ENCODE measurements around the gene TTC19.
"Not testable (repeated sequence)": the region's sequence is repeated elsewhere in the genome, so short reads cannot be mapped to it uniquely, and the experiment has no call there.

TTC19 gene

DNA sequence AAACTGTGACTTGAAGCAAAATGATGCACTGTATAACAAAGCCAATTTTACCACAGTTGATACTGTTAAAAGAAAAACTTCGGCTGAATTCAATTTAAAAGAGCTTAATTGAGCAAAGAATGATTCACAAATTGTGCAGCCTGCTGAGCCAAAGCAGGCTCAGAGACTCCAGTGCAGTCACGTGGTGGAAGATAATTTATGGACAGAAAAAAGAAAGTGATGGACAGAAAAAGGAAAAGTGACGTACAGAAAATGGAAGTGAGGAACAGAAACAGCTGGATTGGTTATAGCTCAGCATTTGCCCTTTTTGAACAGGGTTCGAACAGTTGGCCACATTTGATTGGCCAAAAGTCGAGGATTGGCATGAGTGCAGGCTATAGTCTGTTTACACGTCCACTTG lies 25.8 kb upstream of the TTC19 start:
- no peak for FAIRE-seq

DNA sequence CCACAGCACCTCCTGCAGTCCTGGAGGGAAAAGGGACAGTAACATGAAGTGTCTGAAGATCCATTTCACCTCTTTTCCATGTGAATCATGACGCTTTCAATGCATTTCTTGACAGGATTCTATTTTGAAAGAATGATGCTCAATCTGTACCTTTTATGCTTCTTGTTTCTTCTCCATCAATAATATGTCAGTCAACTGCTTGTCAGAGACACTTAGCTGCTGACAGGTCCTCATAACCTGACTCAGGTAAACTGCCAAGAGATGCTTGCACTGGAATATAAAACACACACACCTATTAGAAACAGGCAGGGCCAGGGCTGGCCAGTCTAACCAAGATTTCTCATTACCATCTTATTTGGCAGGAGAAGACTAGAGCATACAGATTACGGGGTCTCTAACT lies 21.7 kb upstream of the TTC19 start:
- FAIRE-seq, result no peak

DNA sequence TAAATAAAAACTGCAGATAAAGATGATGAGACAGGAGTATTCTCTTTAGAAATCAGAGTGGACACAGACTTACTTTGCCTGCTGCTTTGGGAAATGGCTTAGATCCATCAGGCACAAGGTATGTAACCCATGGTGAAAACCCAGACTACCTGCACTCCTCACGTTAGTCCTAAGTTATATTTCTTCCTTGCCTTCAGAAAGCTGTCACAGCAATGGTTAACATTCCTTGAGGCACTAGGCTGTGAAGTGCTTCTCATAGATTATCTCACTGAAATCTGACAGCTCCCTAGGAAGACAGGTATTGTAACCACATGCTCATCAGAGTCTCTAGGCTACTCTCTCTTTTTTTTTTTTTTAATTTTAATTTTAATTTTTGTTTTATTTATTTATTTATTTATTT lies 21.0 kb upstream of the TTC19 start:
- no peak for FAIRE-seq

DNA sequence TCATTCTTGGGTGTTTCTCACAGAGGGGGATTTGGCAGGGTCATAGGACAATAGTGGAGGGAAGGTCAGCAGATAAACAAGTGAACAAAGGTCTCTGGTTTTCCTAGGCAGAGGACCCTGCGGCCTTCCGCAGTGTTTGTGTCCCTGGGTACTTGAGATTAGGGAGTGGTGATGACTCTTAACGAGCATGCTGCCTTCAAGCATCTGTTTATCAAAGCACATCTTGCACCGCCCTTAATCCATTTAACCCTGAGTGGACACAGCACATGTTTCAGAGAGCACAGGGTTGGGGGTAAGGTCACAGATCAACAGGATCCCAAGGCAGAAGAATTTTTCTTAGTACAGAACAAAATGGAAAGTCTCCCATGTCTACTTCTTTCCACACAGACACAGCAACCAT lies 20.6 kb upstream of the TTC19 start:
- not testable (repeated sequence) for FAIRE-seq

DNA sequence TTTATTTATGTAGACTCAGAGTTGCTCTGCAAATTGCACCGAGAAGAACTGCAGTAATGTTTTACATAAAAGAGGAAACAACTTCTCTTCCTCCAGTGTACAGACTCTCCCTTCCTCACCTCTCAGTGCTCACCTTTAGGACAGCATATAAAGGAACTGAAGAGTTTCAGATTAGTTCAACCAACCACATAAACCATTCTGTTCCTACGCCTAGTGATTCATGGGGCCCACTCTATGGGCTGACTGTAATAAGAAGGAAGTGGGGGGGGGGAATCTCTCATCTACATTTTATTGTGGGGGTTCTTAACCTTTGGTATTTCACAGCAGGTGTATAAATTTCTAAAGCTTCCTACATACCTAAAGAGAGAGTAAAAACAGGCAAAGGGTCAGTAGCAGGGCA lies 18.4 kb upstream of the TTC19 start:
- FAIRE-seq, result no peak

DNA sequence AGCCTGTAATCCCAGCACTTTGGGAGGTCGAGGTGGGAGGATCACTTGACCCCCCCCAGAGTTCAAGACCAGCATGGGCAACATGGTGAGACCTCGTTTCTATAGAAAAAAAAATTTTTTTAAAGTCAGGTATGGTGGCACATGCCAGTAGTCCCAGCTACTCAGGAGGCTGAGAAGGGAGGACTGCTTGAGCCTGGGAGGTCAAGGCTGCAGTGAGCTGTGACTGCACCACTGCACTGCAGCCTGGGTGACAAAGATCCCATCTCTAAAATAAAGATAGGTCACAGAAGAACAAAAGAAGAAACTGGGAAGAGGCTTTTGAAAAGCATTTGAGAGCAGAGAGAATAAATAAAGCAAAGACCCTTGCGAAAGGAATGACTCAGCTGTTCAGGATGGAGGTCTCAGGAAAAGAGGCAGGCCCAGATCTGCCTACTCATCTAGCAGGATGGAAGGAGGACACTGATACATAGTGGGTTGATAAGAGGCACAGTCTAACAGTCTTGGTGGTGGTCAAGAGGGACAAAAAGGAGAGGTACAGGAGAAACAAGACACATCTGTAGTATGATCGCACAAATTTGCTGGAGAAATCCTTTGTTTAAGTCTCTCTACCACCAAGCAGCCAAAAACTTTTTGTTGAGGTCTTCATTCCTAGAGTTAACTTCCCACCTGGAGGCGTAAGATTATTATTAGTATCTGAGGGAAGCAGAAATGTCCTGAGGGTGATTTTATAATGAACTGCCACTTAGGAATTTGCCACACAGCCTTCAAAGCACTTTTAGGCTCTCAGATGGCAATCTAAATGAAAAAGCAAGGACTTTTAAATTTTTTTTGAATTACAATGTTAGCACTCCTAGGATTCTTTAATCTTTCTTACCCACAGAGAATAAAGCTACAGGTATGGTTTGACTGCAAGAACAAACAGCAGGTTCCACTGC lies 17.7 kb upstream of the TTC19 start:
- FAIRE-seq, result no peak

DNA sequence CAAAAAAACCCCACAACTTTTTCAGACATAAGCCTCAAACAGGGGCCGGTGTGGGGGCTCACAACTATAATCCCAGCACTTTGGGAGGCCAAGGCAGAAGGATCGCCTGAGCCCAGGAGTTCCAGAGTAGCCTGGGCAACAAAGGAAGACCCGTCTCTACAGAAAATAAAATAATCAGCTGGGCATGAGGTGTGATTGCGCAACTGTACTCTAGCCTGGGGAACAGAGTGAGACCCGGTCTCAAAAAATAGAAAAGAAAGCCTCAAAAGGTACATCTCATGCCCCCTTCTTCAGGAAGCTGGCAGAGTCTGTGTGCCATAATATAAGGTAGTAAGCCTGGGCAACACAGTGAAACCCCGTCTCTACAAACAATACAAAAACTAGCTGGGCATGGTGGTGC lies 3.3 kb upstream of the TTC19 start:
- FAIRE-seq, result no peak

DNA sequence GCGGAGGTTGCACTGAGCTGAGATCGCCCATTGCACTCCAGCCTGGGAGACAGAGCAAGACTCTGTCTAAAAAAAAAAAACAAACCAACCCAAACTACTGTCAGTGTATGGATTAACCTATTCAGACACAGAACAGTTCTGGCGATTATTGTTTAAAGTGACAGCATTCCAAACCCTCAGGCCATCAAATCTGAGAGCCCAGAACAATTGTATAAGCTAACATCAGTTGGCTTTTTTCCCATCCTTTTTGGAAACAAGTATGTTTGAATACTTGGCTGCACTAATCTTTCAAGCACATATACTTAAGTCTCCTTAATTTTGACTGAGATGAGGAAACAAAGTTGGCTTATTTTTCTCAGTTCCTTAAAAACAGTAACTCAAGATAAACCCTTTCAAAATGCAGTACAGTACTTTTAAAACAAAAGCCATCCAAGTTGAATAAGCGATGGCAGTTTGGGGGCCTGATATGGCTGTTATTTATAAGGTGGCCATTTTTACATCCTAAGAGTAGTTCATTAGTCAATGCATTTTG lies 1.5 kb upstream of the TTC19 start:
- no peak for FAIRE-seq

DNA sequence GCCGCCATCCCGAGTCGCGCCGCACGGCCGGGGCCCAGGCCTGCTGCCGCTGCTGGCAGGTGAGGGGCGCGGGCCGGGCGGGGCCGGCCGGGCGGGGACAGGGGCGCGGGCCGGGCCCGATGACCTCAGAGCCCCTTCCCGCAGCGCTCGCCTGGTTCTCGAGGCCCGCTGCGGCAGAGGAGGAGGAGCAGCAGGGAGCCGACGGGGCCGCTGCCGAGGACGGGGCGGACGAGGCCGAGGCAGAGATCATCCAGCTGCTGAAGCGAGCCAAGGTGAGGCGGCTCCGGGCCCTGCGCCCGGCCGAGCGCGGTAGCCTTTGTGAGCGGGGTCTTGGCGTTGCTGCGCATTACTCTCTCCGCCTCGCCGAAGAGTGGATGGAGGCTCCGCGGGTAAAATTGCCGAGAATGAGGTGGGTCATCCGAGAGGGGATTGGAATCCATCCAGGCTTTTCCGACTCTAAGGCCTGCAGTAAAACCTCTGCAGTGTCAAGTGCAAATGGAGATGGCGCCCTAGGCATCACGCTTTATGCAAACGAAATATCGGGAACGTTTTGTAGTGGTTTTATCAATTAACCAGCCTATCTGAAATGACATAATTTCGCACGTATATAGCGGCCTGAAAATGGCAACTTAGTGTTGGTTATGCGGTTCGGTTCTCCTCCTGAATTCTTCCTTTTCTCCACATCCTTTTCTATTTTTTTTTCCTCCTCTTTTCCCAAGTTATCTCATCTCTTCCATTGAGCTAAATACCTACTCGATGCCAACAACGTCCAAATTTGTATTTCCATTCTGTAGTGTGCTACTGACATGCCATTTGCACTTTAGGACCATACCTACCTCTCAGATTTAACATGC lies 577 bp downstream of the TTC19 start:
- no peak for FAIRE-seq

DNA sequence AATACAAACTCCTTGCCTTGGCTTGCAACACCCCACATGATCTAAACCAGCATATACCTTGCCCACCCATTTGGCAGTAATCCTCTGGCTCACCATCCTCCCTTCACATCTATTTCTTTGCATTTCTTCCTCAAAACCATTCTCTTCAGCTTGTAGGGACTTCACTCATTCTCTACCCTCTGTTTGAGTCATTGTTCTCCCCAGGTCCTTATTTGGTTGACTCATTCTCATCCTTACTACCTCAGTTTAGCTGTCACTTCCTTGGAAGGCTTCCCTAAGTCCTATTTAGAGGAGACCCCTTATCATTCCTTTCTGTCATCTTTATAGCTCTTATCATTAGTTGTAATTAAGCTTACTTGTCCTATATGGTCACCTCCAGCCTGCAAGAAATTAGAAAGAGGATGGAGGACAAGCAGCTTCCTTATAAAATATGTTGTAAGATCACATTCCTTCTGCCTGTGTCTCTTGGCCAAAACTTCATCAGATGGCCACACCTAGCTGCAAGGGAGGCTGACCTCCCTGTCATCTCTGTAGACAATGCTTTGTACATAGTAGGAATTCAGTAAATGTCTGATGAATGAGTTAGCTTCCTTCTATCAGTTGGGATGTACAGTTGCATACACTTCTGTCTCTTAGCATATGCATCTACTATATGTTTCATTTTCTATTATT lies 1.7 kb downstream of the TTC19 start:
- FAIRE-seq, result no peak

DNA sequence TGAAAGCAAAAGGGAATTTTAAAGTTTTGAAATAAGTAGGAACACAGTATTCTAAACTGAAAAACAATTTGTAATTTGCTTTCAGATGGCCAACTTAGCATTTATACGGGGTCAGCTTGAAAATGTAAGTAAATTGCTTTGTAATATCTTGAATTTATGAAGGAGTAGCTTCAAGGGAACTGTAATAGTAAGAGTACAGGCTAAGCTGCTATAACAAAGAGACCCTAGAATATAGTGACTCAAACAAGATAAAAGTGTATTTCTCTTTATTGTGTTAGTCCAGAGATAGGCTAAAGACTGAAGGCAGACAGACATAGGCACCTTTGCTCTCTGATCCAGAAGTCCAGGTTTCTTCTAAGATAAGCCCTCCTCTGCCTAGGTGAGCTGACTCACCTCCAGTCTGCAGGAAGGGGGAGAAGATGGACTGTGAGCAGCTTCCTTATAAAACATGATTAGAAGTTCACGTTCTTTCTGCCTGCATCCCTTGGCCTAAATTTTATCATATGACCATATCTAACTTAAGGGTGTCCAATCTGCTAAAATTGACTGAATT lies 3.2 kb downstream of the TTC19 start:
- no peak for FAIRE-seq

DNA sequence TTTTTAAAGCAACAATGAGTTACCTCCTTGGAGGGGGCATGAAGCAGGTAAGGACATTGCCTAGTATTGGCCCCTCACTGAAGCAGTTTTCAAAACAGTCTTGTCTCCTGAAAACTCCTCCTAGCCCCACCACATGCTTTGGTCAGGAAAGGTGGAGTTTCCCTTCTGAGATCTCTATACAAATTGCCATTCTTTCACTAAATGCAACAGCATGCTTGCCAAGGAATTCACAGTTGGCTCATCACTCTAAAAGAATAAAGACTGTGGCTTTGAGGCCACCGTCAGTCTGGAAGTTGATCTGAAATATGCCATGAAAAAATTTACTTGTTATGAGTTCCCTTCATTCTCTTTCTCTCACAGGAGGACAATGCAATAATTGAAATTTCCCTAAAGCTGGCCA lies 4.2 kb downstream of the TTC19 start:
- no peak for FAIRE-seq

DNA sequence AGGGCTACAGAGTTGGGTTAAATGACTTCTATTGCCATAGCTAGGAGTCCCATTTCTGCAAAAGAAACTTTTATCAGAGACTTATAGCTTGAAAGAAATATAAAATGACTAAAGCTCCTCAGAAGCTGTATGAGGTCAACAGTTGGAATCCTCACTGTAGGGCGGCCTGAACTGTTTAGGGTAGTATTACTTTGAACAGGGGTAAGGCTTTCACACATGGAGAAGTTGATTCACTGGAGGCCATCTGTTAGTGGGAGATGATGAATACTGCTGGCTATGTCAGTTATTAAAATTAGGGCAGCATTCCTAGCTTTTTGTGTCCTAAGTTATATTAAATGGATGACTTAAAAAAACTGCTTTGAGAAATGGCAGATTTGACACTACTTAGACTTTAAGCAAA lies 6.0 kb downstream of the TTC19 start:
- FAIRE-seq, result no peak

DNA sequence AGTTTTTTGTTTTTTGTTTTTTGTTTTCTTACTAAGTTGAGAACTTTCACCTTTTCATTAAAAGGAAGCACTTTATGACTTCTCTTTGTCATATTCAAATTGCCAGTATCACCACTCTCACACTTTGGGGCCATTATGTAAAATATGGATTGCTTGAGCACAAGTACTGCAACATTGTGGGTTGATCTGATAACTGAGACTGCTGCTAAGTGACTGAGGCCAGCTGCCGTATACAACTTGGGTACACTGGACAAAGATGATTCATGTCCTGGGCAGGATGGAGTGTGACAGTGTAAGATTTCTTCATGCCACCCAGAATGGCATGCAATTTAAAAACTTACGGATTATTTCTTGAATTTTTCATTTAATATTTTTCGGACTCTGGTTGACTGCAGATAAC lies 7.8 kb downstream of the TTC19 start:
- no peak for FAIRE-seq

DNA sequence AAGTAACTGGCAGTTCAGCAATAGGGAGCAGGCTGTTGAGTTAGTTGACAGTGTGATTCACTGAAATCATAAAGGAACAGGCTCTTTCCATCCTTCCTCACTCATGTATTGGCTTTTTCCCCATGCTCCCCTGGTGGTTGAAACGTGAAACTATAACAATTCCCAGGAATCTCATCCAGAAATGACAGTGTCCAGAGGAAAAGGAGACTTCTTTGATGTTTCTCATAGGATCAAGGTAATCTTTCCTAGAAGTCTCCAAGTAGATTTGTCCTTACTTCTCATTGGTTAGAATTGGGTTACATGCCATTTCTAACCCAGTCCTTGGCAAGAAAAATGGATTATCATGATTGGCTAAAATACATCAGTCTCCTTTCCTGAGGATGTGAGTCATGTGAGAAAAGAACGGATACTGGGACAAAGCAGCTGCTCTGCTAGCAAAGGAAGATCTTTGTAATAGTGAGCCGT lies 14.4 kb downstream of the TTC19 start:
- FAIRE-seq, result peak; percentile 66

DNA sequence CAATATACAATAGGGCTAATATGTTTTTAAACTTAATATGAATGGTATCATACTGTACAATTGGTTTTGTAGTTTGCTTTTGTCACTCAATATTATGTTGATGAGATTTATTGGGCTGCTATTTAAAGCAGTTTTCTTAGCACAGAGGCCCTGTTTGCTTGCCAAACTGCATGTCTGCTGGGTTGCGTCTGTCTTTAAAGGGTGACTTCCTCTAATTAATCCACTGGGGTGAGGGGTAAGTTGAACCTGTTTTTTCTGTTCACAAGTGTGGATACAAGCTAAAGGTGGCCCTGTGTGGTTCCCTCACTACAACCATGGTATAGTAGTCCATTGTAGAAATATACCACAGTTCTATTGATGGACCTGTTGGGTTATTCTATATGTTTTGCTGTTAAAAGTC lies 19.7 kb downstream of the TTC19 start:
- FAIRE-seq, result no peak

DNA sequence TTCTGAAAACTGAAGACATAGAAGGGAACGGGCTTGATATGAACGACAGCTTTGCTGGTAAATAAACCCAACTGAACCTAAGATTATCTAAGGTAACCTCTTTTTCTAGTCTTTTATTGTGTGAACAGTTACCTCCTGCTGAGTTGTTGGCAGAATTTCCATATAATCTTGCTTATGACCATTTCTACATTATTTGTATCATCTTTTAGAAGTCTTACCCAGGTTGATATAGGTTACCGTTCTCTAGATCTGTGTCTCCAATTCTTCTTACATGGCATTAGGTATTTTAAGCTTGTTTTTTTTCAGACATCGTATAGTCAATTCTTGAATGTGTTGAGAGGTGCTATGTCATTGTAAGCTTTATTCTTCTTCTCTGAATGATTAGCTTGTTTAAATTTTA lies 24.3 kb downstream of the TTC19 start:
- FAIRE-seq, result no peak

DNA sequence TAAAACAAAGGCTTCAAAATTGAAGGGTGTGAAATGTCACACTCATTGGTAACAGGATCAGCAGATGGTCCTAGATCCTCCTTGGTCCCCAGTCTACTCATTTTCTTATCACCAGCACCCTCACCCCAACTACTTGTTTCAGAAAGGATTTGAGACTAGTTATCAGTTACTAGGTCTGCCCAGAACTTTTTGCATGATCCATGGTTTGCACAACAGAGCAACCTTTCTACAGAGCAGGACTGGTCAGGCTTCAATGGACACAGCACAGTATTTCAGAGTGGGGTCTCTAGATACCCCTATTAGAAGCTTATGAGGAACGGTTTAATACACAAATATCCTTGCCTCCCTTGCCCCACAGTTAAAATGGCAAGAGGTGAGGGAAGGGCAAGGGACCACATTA lies 25.6 kb downstream of the TTC19 start:
- FAIRE-seq, result no peak

DNA sequence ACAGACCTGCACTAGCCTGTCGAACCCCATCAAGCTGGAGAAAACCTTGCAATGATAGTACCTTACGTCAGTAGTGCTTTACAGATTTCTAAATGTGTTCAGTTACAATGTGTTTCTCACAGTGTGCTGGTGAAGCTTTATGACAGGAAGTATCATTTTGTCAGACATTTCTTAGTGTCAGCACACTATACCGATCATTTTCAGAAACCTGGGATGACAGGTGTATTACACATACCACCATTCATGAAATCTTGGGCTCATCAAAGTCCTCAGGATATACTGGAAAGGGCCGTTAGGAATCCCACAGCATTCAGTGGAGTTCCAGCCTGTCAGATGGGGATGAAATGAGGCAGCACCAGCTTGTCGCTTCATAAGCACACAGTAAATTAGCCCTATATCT lies 27.3 kb downstream of the TTC19 start:
- no peak for FAIRE-seq

DNA sequence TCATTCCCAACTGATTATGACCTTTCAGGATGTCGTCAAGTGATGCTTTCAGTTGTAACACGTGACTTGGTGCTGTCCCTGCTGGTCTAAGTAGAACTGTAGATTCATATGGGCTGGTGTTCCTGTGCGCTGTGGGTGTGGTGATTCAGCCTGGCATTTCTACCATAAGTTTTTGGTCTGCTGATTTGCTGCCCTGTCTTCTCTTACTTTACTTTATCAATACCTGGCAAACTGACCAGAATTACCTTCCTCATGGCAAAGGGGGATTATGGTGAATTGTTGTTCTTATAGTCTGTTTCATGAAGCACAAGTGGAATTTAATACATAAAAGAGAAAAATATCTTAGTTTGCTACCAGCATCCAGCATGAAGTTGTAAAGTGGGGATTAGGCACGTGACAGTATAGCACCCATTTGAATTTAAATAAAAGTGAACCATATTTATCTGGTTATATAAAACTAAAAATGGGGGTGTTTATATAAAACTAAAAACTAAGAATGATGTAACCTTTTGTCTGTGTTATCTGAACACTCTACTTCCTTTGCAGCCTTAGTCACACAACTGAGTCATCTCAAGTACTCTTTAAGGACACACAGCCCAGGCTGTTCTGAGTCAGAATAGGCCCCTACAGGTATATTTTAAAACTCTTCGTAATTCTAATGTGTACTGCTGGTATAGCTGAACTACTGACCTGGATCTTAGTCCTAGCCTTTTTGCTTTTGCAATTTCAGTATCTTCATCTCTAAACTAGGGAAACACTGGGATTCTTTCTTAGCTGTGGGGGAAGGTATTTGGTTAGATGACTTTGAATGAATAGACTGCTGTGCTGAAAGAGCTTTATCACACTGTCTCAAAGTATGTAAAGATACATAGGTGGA lies 28.3 kb downstream of the TTC19 start:
- FAIRE-seq, result peak; percentile 92

DNA sequence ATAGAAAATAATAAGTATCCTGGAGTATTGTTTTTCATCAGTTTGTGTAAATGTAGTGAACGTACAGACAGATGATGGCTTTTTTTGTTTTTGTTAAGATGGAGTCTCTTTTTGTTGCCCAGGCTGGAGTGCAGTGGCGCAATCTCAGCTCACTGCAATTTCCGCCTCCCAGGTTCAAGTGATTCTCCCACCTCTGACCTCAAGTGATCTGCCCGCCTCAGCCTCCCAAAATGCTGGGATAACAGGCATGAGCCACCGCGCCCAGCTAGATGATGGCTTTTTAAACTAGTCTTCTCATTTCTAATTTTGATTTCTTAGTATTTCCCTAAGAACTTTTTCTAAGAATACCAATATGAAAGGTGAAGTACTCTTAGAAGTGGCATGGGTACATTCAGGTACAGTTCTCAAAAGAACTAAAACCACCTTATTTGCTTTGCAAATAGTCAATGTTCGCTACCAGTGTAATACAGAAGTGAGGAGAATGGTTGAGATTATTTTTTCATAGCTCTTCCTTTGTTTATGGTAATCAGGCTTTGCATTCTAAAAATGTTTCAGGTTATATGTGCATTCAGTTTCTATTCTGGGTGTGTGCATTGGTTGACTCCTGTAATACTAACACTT lies 34.2 kb downstream of the TTC19 start:
- FAIRE-seq, result no peak
